Right lobe of liver (tissue), 6 donors: ENCODE data around the gene DUS2. TPM values are rescaled to one million over a fixed set of nuclear protein-coding genes. Genes with fewer than 3 reads are reported as not detected.
"Not testable (repeated sequence)": the region's sequence is repeated elsewhere in the genome, so short reads cannot be mapped to it uniquely, and the experiment has no call there.

Experiments used
- ATAC-seq, 4 donors: fragments of 200-7000 bp; cut with Tn5 transposase; one replicate each; pipeline ENCODE4 v1.9.1; 2020; ENCODE audit warnings: mild to moderate bottlenecking in 4 of 4, moderate library complexity in 4 of 4
- DNase-seq, 3 donors: peaks; one replicate each; pipeline ENCODE4 v3.0.0-alpha.2; 2020
- H3K27ac ChIP-seq, 3 donors: fragments of 200-600 bp; one replicate each; pipeline ENCODE4 v1.8.0; 2022
- H3K27me3 ChIP-seq, 2 donors: fragments of 200-600 bp; one replicate each; pipeline ENCODE4 v1.8.0; 2022
- H3K36me3 ChIP-seq, 4 donors: fragments of 200-600 bp; sonication (generic) in 1 of 4; one replicate each; pipeline versions ENCODE4 v1.5.1 to v1.8.0; 2017 to 2022; ENCODE audit warnings: control low read depth in 1 of 4
- H3K4me1 ChIP-seq, 4 donors: fragments of 200-600 bp; sonication (generic) in 1 of 4; one replicate each; pipeline versions ENCODE4 v1.5.1 to v1.8.0; 2017 to 2022; ENCODE audit warnings: control low read depth in 1 of 4
- H3K4me3 ChIP-seq, 3 donors: fragments of 200-600 bp; one replicate each; pipeline ENCODE4 v1.8.0; 2022
- H3K9me3 ChIP-seq, 4 donors: fragments of 200-600 bp; sonication (generic) in 1 of 4; one replicate each; pipeline versions ENCODE4 v1.5.1 to v1.8.0; 2017 to 2022; ENCODE audit warnings: control low read depth in 1 of 4
- POLR2A ChIP-seq: fragments of 450-650 bp; IDR thresholded peaks from one replicate; pipeline ENCODE4 v1.6.1; 2017; ENCODE audit warnings: antibody characterized with exemption, mild to moderate bottlenecking
- WGBS: methylation state at CpG from one replicate; pipeline ENCODE4 v1.1.6; 2018; ENCODE audit warnings: low coverage, low lambda C conversion rate; ENCODE audit not compliant: insufficient coverage; ENCODE audit errors: missing lambda C conversion rate; 5-methylcytosine and 5-hydroxymethylcytosine counted together
- intact Hi-C, 2 donors: fragments of 100-400 bp; cut with DNase I; formaldehyde crosslinking; loops; one replicate each; pipeline versions ENCODE4 v1.11.2 to v1.14.1; 2022
- total RNA-seq, 6 experiments: library from RNA; depleted of rRNA in 2 of 6; stranded (reverse); fragments of >200 nt in 2 of 6; fragmentation: NEBNext Ultra II Directional in 3 of 6; extraction: Animal tissue kit (Norgen Biotek cat#: 25700) in 3 of 6; gene quantifications; one replicate each; pipeline versions ENCODE4 v1.1.0 to v1.2.4, GENCODE V29; 2016 to 2023
- TF ChIP-seq, protein P1 (sequence below), 4 donors: fragments of 200-600 bp in 3 of 4; fragments of 450-650 bp in 1 of 4; IDR thresholded peaks; one replicate each; pipeline versions ENCODE4 v1.5.1 to v1.8.0; 2016 to 2022; ENCODE audit warnings: antibody characterized with exemption in 4 of 4, mild to moderate bottlenecking in 2 of 4
- donor health status: DM: no; HTN: yes; CAD: no.
- donor health status: DM: no; HTN: no; CAD: no.
- donor health status: DM: no; HTN: no; CAD: no.
- donor health status: DM: no; HTN: yes; CAD: no.
- donor health status: DM: no; HTN: yes; CAD: no.

DUS2 gene
- total RNA-seq, 6 experiments from 2014 or later, result 7.9 to 16.4 (median 9.2) TPM

DNA sequence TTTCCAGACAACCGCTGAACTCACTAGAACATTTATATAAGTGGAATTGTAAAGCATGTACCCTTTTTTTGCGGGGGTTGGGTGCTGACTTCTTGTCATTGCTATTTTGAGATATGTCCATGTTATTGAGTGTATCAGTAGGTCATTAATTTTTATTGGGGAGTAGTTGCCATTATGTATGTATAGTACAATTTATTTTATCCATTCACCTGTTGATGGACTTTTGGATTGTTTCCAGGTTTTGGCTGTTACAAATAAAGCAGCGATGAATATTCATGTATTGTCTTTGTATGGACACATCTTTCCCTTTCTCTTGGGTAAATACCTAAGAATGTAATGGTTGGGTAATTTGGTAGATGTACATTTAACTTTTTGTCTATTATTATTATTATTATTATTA, 74.8 kb downstream of the DUS2 start:
- Histone ChIP-seq H3K36me3 (no peaks in the 10 kb centered on the region), H3K27ac (no peak overlapping the region), H3K4me3 (no peak overlapping the region), H3K27me3 (no peaks in the 10 kb centered on the region), H3K9me3 (no peaks in the 10 kb centered on the region), H3K4me1 (peaks cover 0 to 31% (median 9%) of the 10 kb centered on the region in 4 donors)
- no peak for DNase-seq
- WGBS, result 100% methylated on average over 3 of the region's 3 CpGs
- TF ChIP-seq, protein P1, sequence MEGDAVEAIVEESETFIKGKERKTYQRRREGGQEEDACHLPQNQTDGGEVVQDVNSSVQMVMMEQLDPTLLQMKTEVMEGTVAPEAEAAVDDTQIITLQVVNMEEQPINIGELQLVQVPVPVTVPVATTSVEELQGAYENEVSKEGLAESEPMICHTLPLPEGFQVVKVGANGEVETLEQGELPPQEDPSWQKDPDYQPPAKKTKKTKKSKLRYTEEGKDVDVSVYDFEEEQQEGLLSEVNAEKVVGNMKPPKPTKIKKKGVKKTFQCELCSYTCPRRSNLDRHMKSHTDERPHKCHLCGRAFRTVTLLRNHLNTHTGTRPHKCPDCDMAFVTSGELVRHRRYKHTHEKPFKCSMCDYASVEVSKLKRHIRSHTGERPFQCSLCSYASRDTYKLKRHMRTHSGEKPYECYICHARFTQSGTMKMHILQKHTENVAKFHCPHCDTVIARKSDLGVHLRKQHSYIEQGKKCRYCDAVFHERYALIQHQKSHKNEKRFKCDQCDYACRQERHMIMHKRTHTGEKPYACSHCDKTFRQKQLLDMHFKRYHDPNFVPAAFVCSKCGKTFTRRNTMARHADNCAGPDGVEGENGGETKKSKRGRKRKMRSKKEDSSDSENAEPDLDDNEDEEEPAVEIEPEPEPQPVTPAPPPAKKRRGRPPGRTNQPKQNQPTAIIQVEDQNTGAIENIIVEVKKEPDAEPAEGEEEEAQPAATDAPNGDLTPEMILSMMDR (IDR thresholded peaks at IDR 0.05), result no peak
- no peak for TF ChIP-seq POLR2A
- no peak for ATAC-seq
- intact Hi-C loops, result no loop called here

- WGBS, result 46% methylated on average over 4 of the region's 4 CpGs
- ATAC-seq (no peak), DNase-seq (no peak)
- H3K4me1 ChIP-seq, result peaks cover 0 to 24% (median 6%) of the 10 kb centered on the region in 4 donors
- intact Hi-C loops, result no loop called here
- TF ChIP-seq, protein P1 (IDR thresholded peaks at IDR 0.05), result no peak
- TF ChIP-seq POLR2A, result no peak
- no peaks in the 10 kb centered on the region for H3K27me3 ChIP-seq
- no peak overlapping the region for H3K27ac ChIP-seq
- H3K36me3 ChIP-seq, result no peaks in the 10 kb centered on the region
- H3K9me3 ChIP-seq, result no peaks in the 10 kb centered on the region
- no peak overlapping the region for H3K4me3 ChIP-seq
Observed at GRCh38 chr16:68100488-68100887, 77.4 kb downstream of the DUS2 start.

GRCh38 chr16:68105611-68106010, 82.5 kb downstream of the DUS2 start:
- Histone ChIP-seq H3K9me3 (no peaks in the 10 kb centered on the region), H3K4me3 (no peak overlapping the region), H3K4me1 (peaks cover 0 to under 1% (median 0%) of the 10 kb centered on the region in 4 donors), H3K27ac (no peak overlapping the region), H3K36me3 (no peaks in the 10 kb centered on the region), H3K27me3 (no peaks in the 10 kb centered on the region)
- no peak for DNase-seq
- intact Hi-C loops, result no loop called here
- 100% methylated on average over 3 of the region's 3 CpGs for WGBS
- no peak for ATAC-seq
- no peak for TF ChIP-seq POLR2A
- TF ChIP-seq, protein P1 (IDR thresholded peaks at IDR 0.05), result no peak

DNA sequence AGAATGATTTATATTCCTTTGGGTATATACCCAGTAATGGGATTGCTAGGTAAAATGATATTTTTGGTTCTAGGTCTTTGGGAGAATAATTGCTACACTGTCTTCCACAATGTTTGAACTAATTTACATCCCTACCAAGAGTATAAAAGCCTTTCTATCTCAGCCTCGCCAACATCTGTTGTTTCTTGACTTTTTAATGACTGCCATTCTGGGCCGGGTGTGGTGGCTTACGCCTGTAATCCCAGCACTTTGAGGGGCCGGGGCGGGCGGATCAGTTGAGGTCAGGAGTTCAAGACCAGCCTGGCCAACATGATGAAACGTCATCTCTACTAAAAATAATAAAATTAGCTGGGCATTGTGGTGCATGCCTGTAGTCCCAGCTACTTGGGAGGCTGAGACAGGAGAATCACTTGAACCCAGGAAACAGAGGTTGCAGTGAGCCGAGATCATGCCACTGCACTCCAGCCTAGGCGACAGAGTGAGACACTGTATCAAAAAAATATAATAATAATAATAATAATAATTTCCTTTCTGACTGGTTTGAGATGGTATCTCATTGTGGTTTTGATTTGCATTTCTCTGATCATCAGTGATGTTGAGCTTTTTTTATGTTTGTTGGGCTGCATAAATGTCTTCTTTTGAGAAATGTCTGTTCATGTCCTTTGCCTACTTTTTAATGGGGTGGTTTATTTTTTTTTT, 84.3 kb downstream of the DUS2 start:
- DNase-seq, H3K36me3 ChIP-seq, H3K9me3 ChIP-seq, H3K4me1 ChIP-seq, H3K4me3 ChIP-seq, H3K27me3 ChIP-seq, ATAC-seq, H3K27ac ChIP-seq, intact Hi-C loops: not testable (repeated sequence)
- 92% methylated on average over 9 of the region's 9 CpGs for WGBS

DNA sequence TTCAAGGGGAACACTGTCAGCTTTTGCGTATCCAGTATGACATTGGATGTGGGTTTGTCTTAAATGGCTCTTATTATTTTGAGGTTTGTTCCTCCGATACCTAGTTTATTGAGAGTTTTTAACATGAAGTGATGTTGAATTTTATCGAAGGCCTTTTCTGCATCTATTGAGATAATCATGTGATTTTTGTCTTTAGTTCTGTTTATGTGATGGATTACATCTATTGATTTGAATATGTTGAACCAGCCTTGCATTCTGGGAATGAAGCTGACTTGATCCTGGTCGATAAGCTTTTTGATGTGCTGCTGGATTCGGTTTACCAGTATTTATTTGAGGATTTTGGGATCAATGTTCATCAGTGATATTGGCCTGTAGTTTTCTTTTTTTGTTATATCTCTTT, 86.1 kb downstream of the DUS2 start:
- H3K4me3 ChIP-seq, H3K27me3 ChIP-seq, intact Hi-C loops, H3K27ac ChIP-seq, H3K9me3 ChIP-seq, DNase-seq, H3K4me1 ChIP-seq, H3K36me3 ChIP-seq, ATAC-seq: not testable (repeated sequence)
- WGBS, result 93% methylated on average over 5 of the region's 5 CpGs

DNA sequence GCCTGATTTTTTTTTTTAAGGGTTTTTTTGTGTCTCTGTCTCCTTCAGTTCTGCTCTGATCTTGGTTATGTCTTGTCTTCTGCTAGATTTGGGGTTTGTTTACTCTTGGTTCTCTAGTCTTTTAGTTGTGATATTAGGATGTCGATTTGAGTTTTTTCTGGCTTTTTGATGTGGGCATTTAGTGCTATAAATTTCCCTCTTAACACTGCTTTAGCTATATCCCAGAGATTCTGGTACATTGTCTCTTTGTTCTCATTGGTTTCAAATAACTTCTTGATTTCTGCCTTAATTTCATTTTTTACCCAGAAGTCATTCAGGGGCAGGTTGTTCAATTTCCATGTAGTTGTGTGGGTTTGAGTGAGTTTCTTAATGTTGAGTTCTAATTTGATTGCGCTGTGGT, 87.5 kb downstream of the DUS2 start:
- H3K9me3 ChIP-seq, H3K36me3 ChIP-seq, H3K27ac ChIP-seq, intact Hi-C loops, H3K4me3 ChIP-seq, DNase-seq, H3K27me3 ChIP-seq, H3K4me1 ChIP-seq, ATAC-seq: not testable (repeated sequence)
- 89% methylated on average over 2 of the region's 2 CpGs for WGBS
